ENCODE results near the gene NELFCD. TPM values are rescaled to one million over a fixed set of nuclear protein-coding genes. Genes with fewer than 3 reads are reported as not detected.

The NELFCD gene
- polyA plus RNA-seq, 1 of the 3 experiments (the other 2 are of a cell fraction), result 90.0 TPM

DNA sequence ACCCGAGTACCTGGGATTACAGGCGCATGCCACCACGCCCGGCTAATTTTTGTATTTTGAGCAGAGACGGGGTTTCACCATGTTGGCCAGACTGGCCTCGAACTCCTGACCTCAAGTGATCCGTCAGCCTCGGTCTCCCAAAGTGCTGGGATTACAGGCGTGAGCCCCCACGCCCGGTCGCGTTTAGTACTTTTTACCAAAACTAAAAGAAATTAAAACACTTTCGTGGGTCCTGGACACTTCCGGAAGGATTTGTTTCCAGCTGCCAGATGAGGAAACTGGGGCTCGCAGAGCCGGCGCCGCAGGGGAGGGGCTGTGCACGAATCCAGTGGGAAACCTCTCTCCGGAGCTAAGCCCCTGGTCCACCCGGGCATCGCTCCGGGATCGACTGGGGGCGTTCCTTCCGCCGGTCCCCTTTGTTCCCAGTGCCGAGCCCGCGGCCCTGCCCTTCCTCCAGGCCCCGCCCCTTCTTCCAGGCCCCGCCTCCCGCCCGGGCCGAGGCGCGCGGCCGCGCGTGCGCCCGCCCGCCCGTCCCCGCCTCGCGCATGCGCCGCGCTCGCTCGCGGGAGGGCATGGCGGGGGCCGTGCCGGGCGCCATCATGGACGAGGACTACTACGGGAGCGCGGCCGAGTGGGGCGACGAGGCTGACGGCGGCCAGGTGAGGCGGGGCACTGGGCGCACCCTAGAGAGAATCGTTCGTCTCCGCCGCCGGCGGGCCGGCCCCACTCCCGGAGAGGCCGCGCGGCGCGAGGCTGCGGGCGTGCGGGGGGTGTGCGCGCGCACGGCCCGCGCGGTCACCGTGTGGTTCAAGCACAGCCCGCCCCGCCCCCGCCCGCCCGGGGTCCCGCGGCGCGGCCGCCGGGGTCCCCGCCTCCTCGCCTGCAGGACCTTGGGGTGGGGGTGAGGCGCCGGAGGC, at the start of gene NELFCD (continued):
- TF ChIP-seq, protein P1, sequence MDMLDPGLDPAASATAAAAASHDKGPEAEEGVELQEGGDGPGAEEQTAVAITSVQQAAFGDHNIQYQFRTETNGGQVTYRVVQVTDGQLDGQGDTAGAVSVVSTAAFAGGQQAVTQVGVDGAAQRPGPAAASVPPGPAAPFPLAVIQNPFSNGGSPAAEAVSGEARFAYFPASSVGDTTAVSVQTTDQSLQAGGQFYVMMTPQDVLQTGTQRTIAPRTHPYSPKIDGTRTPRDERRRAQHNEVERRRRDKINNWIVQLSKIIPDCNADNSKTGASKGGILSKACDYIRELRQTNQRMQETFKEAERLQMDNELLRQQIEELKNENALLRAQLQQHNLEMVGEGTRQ (IDR thresholded peaks at IDR 0.05; ENCODE audit: borderline replicate concordance, low read depth, low read length), result no peak
- no peak for TF ChIP-seq SMC3 (IDR thresholded peaks at IDR 0.05; ENCODE audit: low read depth, low read length)
- TF ChIP-seq POLR2AphosphoS5 (IDR thresholded peaks at IDR 0.05; ENCODE audit: low read depth, low read length), result peak; percentile 90
- TF ChIP-seq YY1 (IDR thresholded peaks at IDR 0.05; ENCODE audit: low read depth), result peak; percentile 85
- TF ChIP-seq RFX5 (IDR thresholded peaks at IDR 0.05; ENCODE audit: low read length), result no peak
- no peak for TF ChIP-seq ELF1 (IDR thresholded peaks at IDR 0.05)
- TF ChIP-seq, protein P2, sequence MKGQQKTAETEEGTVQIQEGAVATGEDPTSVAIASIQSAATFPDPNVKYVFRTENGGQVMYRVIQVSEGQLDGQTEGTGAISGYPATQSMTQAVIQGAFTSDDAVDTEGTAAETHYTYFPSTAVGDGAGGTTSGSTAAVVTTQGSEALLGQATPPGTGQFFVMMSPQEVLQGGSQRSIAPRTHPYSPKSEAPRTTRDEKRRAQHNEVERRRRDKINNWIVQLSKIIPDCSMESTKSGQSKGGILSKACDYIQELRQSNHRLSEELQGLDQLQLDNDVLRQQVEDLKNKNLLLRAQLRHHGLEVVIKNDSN (IDR thresholded peaks at IDR 0.05; ENCODE audit: borderline replicate concordance, low read depth), result no peak
- no peak for TF ChIP-seq TEAD4 (IDR thresholded peaks at IDR 0.05; ENCODE audit: borderline replicate concordance, insufficient read depth)
- TF ChIP-seq FOSL2 (IDR thresholded peaks at IDR 0.05; ENCODE audit: borderline replicate concordance, low read depth), result no peak
- no peak for TF ChIP-seq TCF12 (IDR thresholded peaks at IDR 0.05)
- TF ChIP-seq TAF1 (IDR thresholded peaks at IDR 0.05; ENCODE audit: borderline replicate concordance, low read depth, low read length), result peak; percentile 71
- peak; percentile 64 for TF ChIP-seq MXI1 (IDR thresholded peaks at IDR 0.05; ENCODE audit: low read depth, low read length)
- peak; percentile 31; the same call in 1 of the 2 replicates for TF ChIP-seq GABPA (IDR thresholded peaks at IDR 0.05; ENCODE audit: low read depth)

DNA sequence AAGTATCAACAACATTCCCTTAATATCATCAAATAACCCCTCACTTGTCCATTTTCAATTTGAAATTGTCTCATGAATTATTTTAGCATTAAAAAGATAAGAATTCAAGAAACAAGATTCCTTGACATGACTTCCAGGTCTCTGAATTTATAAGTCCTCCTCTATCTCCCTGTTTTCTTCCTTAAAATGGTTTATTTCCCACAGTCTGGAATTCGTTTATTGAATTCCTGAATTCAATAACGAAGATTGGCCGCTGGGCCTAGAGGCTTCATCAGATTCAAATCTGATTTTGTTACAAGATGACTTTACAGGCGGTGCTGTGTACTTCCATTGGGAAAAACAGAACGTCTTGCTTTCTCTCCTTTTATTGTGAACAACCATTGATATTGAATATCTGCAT, 48.9 kb upstream of the NELFCD start:
- DNase-seq, result no peak
- Histone ChIP-seq H3K27me3 (ENCODE audit: insufficient read depth) (no peaks in the 10 kb centered on the region; the same call in 1 of the 2 replicates), H3K4me3 (ENCODE audit: low read depth in 2 of 2, low read length in 1 of 2) (no peak overlapping the region), H3K9me2 (no peaks in the 10 kb centered on the region), H3K36me3 (replicated peaks in 1 of 2; ENCODE audit: control insufficient read depth in 1 of 2, insufficient read depth in 2 of 2, low read length in 1 of 2) (no peaks in the 10 kb centered on the region), H3K9ac (no peak overlapping the region), H3K9me3 (no peaks in the 10 kb centered on the region), H4K20me1 (ENCODE audit: insufficient read depth) (no peaks in the 10 kb centered on the region), H3K79me2 (ENCODE audit: insufficient read depth) (no peaks in the 10 kb centered on the region), H3K4me1 (ENCODE audit: control insufficient read depth in 1 of 2, insufficient read depth in 2 of 2, low read depth in 1 of 2, low read length in 1 of 2) (no peaks in the 10 kb centered on the region), H3F3A (replicated peaks; ENCODE audit: insufficient read depth) (no peaks in the 10 kb centered on the region), H3K4me2 (no peak overlapping the region), H3K27ac (ENCODE audit: low read depth in 2 of 2, low read length in 1 of 2) (no peak overlapping the region), H2AFZ (ENCODE audit: low read depth) (no peak overlapping the region)
- 60% methylated on average over 5 of the region's 5 CpGs for WGBS (ENCODE audit: low lambda C conversion rate)
- ChIA-PET POLR2A (no interaction called here), CTCF (no interaction called here)
- TF ChIP-seq, protein P3, sequence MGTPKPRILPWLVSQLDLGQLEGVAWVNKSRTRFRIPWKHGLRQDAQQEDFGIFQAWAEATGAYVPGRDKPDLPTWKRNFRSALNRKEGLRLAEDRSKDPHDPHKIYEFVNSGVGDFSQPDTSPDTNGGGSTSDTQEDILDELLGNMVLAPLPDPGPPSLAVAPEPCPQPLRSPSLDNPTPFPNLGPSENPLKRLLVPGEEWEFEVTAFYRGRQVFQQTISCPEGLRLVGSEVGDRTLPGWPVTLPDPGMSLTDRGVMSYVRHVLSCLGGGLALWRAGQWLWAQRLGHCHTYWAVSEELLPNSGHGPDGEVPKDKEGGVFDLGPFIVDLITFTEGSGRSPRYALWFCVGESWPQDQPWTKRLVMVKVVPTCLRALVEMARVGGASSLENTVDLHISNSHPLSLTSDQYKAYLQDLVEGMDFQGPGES (IDR thresholded peaks at IDR 0.05; ENCODE audit: low read depth, low read length), result no peak
- TF ChIP-seq FOXJ3 (CRISPR knock-in tag; IDR thresholded peaks at IDR 0.05), result no peak
- no peak for TF ChIP-seq NRF1 (IDR thresholded peaks at IDR 0.05; ENCODE audit: low read depth, low read length)
- no peak for TF ChIP-seq RXRA (IDR thresholded peaks at IDR 0.05; ENCODE audit: borderline replicate concordance, low read depth)
- TF ChIP-seq, protein P1 (IDR thresholded peaks at IDR 0.05; ENCODE audit: borderline replicate concordance, low read depth, low read length), result no peak
- TF ChIP-seq, protein P2 (IDR thresholded peaks at IDR 0.05; ENCODE audit: borderline replicate concordance, low read depth), result no peak
- TF ChIP-seq POLR2AphosphoS5 (IDR thresholded peaks at IDR 0.05; ENCODE audit: low read depth, low read length), result no peak
- no peak for TF ChIP-seq MXI1 (IDR thresholded peaks at IDR 0.05; ENCODE audit: low read depth, low read length)
- TF ChIP-seq, protein P4, sequence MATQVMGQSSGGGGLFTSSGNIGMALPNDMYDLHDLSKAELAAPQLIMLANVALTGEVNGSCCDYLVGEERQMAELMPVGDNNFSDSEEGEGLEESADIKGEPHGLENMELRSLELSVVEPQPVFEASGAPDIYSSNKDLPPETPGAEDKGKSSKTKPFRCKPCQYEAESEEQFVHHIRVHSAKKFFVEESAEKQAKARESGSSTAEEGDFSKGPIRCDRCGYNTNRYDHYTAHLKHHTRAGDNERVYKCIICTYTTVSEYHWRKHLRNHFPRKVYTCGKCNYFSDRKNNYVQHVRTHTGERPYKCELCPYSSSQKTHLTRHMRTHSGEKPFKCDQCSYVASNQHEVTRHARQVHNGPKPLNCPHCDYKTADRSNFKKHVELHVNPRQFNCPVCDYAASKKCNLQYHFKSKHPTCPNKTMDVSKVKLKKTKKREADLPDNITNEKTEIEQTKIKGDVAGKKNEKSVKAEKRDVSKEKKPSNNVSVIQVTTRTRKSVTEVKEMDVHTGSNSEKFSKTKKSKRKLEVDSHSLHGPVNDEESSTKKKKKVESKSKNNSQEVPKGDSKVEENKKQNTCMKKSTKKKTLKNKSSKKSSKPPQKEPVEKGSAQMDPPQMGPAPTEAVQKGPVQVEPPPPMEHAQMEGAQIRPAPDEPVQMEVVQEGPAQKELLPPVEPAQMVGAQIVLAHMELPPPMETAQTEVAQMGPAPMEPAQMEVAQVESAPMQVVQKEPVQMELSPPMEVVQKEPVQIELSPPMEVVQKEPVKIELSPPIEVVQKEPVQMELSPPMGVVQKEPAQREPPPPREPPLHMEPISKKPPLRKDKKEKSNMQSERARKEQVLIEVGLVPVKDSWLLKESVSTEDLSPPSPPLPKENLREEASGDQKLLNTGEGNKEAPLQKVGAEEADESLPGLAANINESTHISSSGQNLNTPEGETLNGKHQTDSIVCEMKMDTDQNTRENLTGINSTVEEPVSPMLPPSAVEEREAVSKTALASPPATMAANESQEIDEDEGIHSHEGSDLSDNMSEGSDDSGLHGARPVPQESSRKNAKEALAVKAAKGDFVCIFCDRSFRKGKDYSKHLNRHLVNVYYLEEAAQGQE (IDR thresholded peaks at IDR 0.05; ENCODE audit: low read depth, low read length), result no peak
- TF ChIP-seq RCOR1 (IDR thresholded peaks at IDR 0.05; ENCODE audit: low read length), result no peak
- TF ChIP-seq SMC3 (IDR thresholded peaks at IDR 0.05; ENCODE audit: low read depth, low read length), result no peak
- TF ChIP-seq, protein P5, sequence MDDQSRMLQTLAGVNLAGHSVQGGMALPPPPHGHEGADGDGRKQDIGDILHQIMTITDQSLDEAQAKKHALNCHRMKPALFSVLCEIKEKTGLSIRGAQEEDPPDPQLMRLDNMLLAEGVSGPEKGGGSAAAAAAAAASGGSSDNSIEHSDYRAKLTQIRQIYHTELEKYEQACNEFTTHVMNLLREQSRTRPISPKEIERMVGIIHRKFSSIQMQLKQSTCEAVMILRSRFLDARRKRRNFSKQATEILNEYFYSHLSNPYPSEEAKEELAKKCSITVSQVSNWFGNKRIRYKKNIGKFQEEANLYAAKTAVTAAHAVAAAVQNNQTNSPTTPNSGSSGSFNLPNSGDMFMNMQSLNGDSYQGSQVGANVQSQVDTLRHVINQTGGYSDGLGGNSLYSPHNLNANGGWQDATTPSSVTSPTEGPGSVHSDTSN (IDR thresholded peaks at IDR 0.05), result no peak

Data from SK-N-SH (cell line).